Measurements from ENCODE around the gene MORN1.

GRCh38 chr1:2294725-2295078 is 96.7 kb downstream of the MORN1 start:
- TF ChIP-seq CTCF (IDR thresholded peaks at IDR 0.05): no peak
- no peak for TF ChIP-seq POLR2A (IDR thresholded peaks at IDR 0.05)
- no peak for TF ChIP-seq POLR2AphosphoS5 (IDR thresholded peaks at IDR 0.05)
